IMR-90 (cell line): ENCODE data around the gene DDX6.

Source experiments
- CEBPB ChIP-seq: IDR thresholded peaks from 2 replicates; pipeline ENCODE4 v1.6.1; 2012; ENCODE audit warnings: low read depth, low read length, improper control_type of control experiment
- CHD1 ChIP-seq: IDR thresholded peaks from 2 replicates; pipeline ENCODE4 v1.6.1; 2012; ENCODE audit warnings: low read depth, low read length, improper control_type of control experiment
- MAFK ChIP-seq: IDR thresholded peaks from 2 replicates; pipeline ENCODE4 v1.6.1; 2012; ENCODE audit warnings: low read depth, low read length, improper control_type of control experiment
- MAZ ChIP-seq: IDR thresholded peaks from 2 replicates; pipeline ENCODE4 v1.6.1; 2012; ENCODE audit warnings: low read depth, mild to moderate bottlenecking, low read length, improper control_type of control experiment, moderate library complexity, borderline replicate concordance
- MXI1 ChIP-seq: IDR thresholded peaks from 2 replicates; pipeline ENCODE4 v1.6.1; 2012; ENCODE audit warnings: low read depth, mild to moderate bottlenecking, low read length, moderate library complexity, borderline replicate concordance
- NFE2L2 ChIP-seq: fragments of 150-350 bp; IDR thresholded peaks from 2 replicates; pipeline ENCODE4 v1.6.1; 2016; ENCODE audit warnings: low read depth, mild to moderate bottlenecking, low read length
- POLR2A ChIP-seq: IDR thresholded peaks from 2 replicates; pipeline ENCODE4 v1.6.1; 2012; ENCODE audit warnings: mild to moderate bottlenecking, low read depth, low read length
- RAD21 ChIP-seq: IDR thresholded peaks from 2 replicates; pipeline ENCODE4 v1.6.1; 2012; ENCODE audit warnings: low read length, improper control_type of control experiment
- RCOR1 ChIP-seq: IDR thresholded peaks from 2 replicates; pipeline ENCODE4 v1.6.1; 2012; ENCODE audit warnings: mild to moderate bottlenecking, low read length, improper control_type of control experiment; ENCODE audit not compliant: insufficient replicate concordance
- RFX5 ChIP-seq: IDR thresholded peaks from 2 replicates; pipeline ENCODE4 v1.8.0; 2012; ENCODE audit warnings: low read depth, mild to moderate bottlenecking, low read length, moderate library complexity
- TF ChIP-seq, protein P1 (sequence below): conservative IDR thresholded peaks from 2 replicates; pipeline ENCODE4 v1.5.1; 2012; ENCODE audit warnings: mild to moderate bottlenecking, low read depth, low read length, improper control_type of control experiment
- TF ChIP-seq, protein P2 (sequence below): fragments of 150-350 bp; IDR thresholded peaks from 2 replicates; pipeline ENCODE4 v1.6.1; 2017; ENCODE audit warnings: mild to moderate bottlenecking, antibody characterized with exemption, low read length, low read depth
- TF ChIP-seq, protein P3 (sequence below): fragments of 150-350 bp; IDR thresholded peaks from 2 replicates; pipeline ENCODE4 v1.6.1; 2016; ENCODE audit warnings: low read depth, mild to moderate bottlenecking, low read length, moderate library complexity, borderline replicate concordance

DNA sequence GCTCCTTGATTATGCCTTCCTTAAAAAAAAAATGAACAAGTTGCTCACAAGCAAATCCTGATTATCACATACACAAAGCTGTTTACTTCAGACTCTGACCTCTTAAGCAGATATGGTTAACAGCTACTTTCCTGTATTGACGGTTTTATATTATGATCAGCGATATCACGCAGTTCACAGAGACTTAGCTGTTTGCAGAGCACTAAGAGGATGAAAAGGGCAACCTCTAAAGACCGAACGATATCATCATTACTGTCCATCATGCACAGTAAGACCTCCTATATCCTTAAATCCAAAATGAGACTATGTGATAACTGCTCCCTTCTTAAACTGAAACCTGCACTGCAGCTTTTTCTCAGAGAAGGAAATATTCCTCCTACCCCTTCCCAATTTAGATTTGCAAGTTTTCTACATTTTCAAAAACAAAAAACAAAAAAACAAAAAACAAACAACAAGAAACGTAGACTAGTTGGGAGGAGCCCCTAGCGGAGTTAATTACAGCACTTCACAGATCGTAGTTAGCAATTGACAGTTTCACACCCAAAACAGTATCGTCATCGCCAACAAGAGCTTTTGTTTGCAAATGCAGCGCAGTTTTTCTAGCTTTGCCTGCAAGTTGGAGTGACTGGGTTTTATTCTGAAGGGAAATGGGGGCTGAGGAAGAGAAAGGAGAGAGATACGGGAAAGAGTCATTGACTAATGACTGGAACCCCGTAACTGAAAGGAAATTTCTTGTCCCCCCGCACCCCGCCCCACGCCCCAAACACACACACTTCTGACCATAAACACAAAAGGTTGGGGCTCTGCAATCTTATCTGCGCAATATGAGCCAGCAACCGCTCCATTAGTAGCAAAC lies 1.2 kb downstream of the DDX6 start:
- TF ChIP-seq MXI1 (no peak), RAD21 (no peak), POLR2A (no peak), RCOR1 (no peak), CEBPB (no peak), RFX5 (no peak), CHD1 (no peak), MAFK (no peak), MAZ (no peak), NFE2L2 (no peak)
- TF ChIP-seq, protein P1, sequence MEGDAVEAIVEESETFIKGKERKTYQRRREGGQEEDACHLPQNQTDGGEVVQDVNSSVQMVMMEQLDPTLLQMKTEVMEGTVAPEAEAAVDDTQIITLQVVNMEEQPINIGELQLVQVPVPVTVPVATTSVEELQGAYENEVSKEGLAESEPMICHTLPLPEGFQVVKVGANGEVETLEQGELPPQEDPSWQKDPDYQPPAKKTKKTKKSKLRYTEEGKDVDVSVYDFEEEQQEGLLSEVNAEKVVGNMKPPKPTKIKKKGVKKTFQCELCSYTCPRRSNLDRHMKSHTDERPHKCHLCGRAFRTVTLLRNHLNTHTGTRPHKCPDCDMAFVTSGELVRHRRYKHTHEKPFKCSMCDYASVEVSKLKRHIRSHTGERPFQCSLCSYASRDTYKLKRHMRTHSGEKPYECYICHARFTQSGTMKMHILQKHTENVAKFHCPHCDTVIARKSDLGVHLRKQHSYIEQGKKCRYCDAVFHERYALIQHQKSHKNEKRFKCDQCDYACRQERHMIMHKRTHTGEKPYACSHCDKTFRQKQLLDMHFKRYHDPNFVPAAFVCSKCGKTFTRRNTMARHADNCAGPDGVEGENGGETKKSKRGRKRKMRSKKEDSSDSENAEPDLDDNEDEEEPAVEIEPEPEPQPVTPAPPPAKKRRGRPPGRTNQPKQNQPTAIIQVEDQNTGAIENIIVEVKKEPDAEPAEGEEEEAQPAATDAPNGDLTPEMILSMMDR = no peak
- TF ChIP-seq, protein P2, sequence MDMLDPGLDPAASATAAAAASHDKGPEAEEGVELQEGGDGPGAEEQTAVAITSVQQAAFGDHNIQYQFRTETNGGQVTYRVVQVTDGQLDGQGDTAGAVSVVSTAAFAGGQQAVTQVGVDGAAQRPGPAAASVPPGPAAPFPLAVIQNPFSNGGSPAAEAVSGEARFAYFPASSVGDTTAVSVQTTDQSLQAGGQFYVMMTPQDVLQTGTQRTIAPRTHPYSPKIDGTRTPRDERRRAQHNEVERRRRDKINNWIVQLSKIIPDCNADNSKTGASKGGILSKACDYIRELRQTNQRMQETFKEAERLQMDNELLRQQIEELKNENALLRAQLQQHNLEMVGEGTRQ = no peak
- TF ChIP-seq, protein P3, sequence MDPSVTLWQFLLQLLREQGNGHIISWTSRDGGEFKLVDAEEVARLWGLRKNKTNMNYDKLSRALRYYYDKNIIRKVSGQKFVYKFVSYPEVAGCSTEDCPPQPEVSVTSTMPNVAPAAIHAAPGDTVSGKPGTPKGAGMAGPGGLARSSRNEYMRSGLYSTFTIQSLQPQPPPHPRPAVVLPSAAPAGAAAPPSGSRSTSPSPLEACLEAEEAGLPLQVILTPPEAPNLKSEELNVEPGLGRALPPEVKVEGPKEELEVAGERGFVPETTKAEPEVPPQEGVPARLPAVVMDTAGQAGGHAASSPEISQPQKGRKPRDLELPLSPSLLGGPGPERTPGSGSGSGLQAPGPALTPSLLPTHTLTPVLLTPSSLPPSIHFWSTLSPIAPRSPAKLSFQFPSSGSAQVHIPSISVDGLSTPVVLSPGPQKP = no peak
